Tibial nerve (tissue), 4 donors: ENCODE results near the gene REEP5. TPM values are rescaled to one million over a fixed set of nuclear protein-coding genes. Genes with fewer than 3 reads are reported as not detected.
A peak's percentile ranks its signal among the peaks of the same experiment; 100 is the strongest.

Source experiments
- DNase-seq, 2 donors: peaks; one replicate each; pipeline ENCODE4 v3.0.0-alpha.2; 2019; ENCODE audit warnings: low spot score in 2 of 2
- H3K27ac ChIP-seq, 4 donors: fragments of 200-600 bp; sonication (generic) in 3 of 4; one replicate each; pipeline ENCODE4 v1.5.1; 2017 to 2019; ENCODE audit warnings: mild to moderate bottlenecking in 1 of 4
- H3K27me3 ChIP-seq, 2 donors: fragments of 200-600 bp; sonication (generic) in 1 of 2; one replicate each; pipeline versions ENCODE4 v1.5.1 to v1.6.0; 2017 to 2019
- H3K36me3 ChIP-seq, 3 donors: fragments of 200-600 bp; sonication (generic); one replicate each; pipeline ENCODE4 v1.5.1; 2018 to 2019
- H3K4me1 ChIP-seq, 4 donors: fragments of 200-600 bp; sonication (generic) in 3 of 4; one replicate each; pipeline ENCODE4 v1.5.1; 2017 to 2019
- H3K4me3 ChIP-seq, 4 donors: fragments of 200-600 bp; sonication (generic) in 3 of 4; one replicate each; pipeline ENCODE4 v1.5.1; 2017 to 2019; ENCODE audit warnings: mild to moderate bottlenecking in 1 of 4, moderate library complexity in 1 of 4
- H3K9me3 ChIP-seq, 4 donors: fragments of 200-600 bp; sonication (generic) in 3 of 4; one replicate each; pipeline ENCODE4 v1.5.1; 2017 to 2019
- CTCF ChIP-seq, 5 experiments: fragments of 200-600 bp in 3 of 5; fragments of 450-650 bp in 2 of 5; sonication (generic) in 3 of 5; IDR thresholded peaks; one replicate each; pipeline ENCODE4 v1.5.1; 2016 to 2019; ENCODE audit warnings: antibody characterized with exemption in 5 of 5, mild to moderate bottlenecking in 3 of 5, moderate library complexity in 2 of 5
- EP300 ChIP-seq, 2 donors: sonication (generic); formaldehyde crosslinking; IDR thresholded peaks; one replicate each; pipeline ENCODE4 v1.6.1; 2017; ENCODE audit warnings: antibody characterized with exemption in 2 of 2, mild to moderate bottlenecking in 1 of 2
- POLR2A ChIP-seq, 2 donors: fragments of 450-650 bp; IDR thresholded peaks; one replicate each; pipeline ENCODE4 v1.6.1; 2017; ENCODE audit warnings: antibody characterized with exemption in 2 of 2, mild to moderate bottlenecking in 2 of 2, moderate library complexity in 2 of 2
- WGBS, 2 donors: methylation state at CpG; one replicate each; pipeline ENCODE4 v1.1.5; 2018; 5-methylcytosine and 5-hydroxymethylcytosine counted together
- total RNA-seq, 4 donors: library from RNA; depleted of rRNA; stranded (reverse); fragments of >200 nt; gene quantifications; one replicate each; pipeline ENCODE4 v1.1.0, GENCODE V29; 2016

Gene REEP5
- 100 to 1,000 TPM in 1 of 4 donors, 10 to 100 TPM in 3; 81.9 to 101 (median 94.6) TPM for total RNA-seq

GRCh38 chr5:112921833-112922817 lies at the start of gene REEP5:
TSS of gene REEP5 (minus strand) at chr5:112922227. CDS start at chr5:112922190, 37 bp downstream.
- Histone ChIP-seq H3K27me3 (no peaks in the 10 kb centered on the region), H3K4me3 (peak within 1 kb of the TSS; percentile 76 to 99 (median 93)), H3K27ac (peak within 1 kb of the TSS; percentile 77 to 99 (median 94)), H3K4me1 (peaks cover 0 to 54% (median 27%) of the 10 kb centered on the region in 4 donors), H3K36me3 (peaks cover 0 to 26% (median 0%) of the 10 kb centered on the region in 3 donors), H3K9me3 (no peaks in the 10 kb centered on the region)
- peak; percentile 56 to 65 for DNase-seq
- TF ChIP-seq CTCF (IDR thresholded peaks at IDR 0.05) (peak; percentile 72 to 93 (median 91)), EP300 (IDR thresholded peaks at IDR 0.05) (peak in 1 of 2 donors; percentile 87), POLR2A (IDR thresholded peaks at IDR 0.05) (peak; percentile 74 to 80)
- WGBS, 2 donors = 1 to 2% methylated on average over 22 to 30 of the region's 80 CpGs

GRCh38 chr5:112971276-112971675 lies 49.2 kb upstream of the REEP5 start:
- 81 to 85% methylated on average over 4 of the region's 4 CpGs for WGBS, 2 donors
- no peak overlapping the region for H3K27ac ChIP-seq
- no peak overlapping the region for H3K4me3 ChIP-seq
- DNase-seq = no peak
- no peaks in the 10 kb centered on the region for H3K9me3 ChIP-seq
- no peak for TF ChIP-seq EP300 (IDR thresholded peaks at IDR 0.05)
- no peak for TF ChIP-seq CTCF (IDR thresholded peaks at IDR 0.05)
- no peak for TF ChIP-seq POLR2A (IDR thresholded peaks at IDR 0.05)
- H3K27me3 ChIP-seq = no peaks in the 10 kb centered on the region
- H3K4me1 ChIP-seq = peaks cover 0 to 5% (median 0%) of the 10 kb centered on the region in 4 donors
- H3K36me3 ChIP-seq = no peaks in the 10 kb centered on the region

- no peak overlapping the region for H3K27ac ChIP-seq
- no peaks in the 10 kb centered on the region for H3K27me3 ChIP-seq
- no peak for TF ChIP-seq EP300 (IDR thresholded peaks at IDR 0.05)
- TF ChIP-seq CTCF (IDR thresholded peaks at IDR 0.05) = no peak
- H3K4me3 ChIP-seq = no peak overlapping the region
- no peak for DNase-seq
- no peaks in the 10 kb centered on the region for H3K9me3 ChIP-seq
- H3K36me3 ChIP-seq = no peaks in the 10 kb centered on the region
- peaks cover 0 to 7% (median 0%) of the 10 kb centered on the region in 4 donors for H3K4me1 ChIP-seq
- whole genome bisulfite sequencing, 2 donors = 80 to 85% methylated on average over 5 of the region's 5 CpGs
These were observed 46.5 kb upstream of the REEP5 start for GRCh38 chr5:112968411-112969106.

GRCh38 chr5:112967520-112968083 lies 45.6 kb upstream of the REEP5 start:
- H3K27ac ChIP-seq = no peak overlapping the region
- no peaks in the 10 kb centered on the region for H3K9me3 ChIP-seq
- TF ChIP-seq POLR2A (IDR thresholded peaks at IDR 0.05) (no peak), CTCF (IDR thresholded peaks at IDR 0.05) (no peak), EP300 (IDR thresholded peaks at IDR 0.05) (no peak)
- DNase-seq = no peak
- 86 to 92% methylated on average over 6 of the region's 6 CpGs for WGBS, 2 donors
- H3K4me1 ChIP-seq = peaks cover 0 to 13% (median 0%) of the 10 kb centered on the region in 4 donors
- no peaks in the 10 kb centered on the region for H3K27me3 ChIP-seq
- no peaks in the 10 kb centered on the region for H3K36me3 ChIP-seq
- no peak overlapping the region for H3K4me3 ChIP-seq
